Lower leg skin (tissue), 3 donors: ENCODE measurements around the gene GDPD1.

Source experiments
- CTCF ChIP-seq, 3 donors: fragments of 450-650 bp; IDR thresholded peaks; one replicate each; pipeline ENCODE4 v1.5.1; 2016; ENCODE audit warnings: antibody characterized with exemption in 3 of 3, mild to moderate bottlenecking in 3 of 3, moderate library complexity in 2 of 3
- POLR2A ChIP-seq, 2 donors: fragments of 450-650 bp; IDR thresholded peaks; one replicate each; pipeline ENCODE4 v1.6.1; 2016 to 2017; ENCODE audit warnings: antibody characterized with exemption in 2 of 2, mild to moderate bottlenecking in 1 of 2, moderate library complexity in 1 of 2

DNA sequence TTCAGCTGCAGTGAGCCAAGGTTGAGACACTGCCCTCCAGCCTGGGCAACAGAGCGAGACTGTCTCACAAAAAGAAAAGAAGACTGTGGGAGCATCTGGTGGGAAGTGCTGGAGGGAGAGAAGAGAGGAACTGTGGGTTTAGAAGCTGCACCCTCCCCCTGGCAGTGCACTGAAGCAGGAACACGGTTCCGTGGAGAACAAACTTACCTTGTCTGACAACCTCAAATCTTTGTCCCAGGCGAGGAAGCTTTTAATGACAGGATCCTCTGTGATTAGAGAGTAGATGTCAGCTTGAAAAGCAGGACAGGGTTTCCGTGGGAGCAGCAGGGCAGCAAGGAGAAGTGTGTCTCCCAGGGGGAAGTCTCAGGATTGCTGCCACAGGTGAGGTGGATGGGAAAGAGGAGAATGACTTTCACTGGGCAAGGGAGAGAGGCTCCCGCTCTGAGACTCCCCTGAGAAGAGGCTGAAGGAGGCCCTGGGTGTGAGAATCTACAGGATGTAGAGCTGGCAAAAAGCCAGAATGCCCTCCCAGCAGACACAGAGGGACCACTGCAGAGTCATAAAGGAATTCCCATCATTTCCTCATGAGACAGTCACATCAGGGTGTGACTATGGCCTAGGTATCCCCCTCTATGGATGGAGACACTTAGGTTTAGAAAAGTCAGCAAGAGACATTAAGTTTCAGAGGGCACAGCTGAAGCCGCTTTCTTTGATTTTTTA is 41.9 kb upstream of the GDPD1 start:
- TF ChIP-seq CTCF (IDR thresholded peaks at IDR 0.05) (no peak), POLR2A (IDR thresholded peaks at IDR 0.05) (no peak)
